Measurements from ENCODE around the gene EHMT1.

GRCh38 chr9:137825324-137825989 lies 206.7 kb downstream of the EHMT1 start:
- TF ChIP-seq MAX (IDR thresholded peaks at IDR 0.05), result no peak
- TF ChIP-seq CEBPB (IDR thresholded peaks at IDR 0.05), result no peak
